GM21526 (cell line): ENCODE data around the gene DMBT1.
"Not testable (repeated sequence)": the region's sequence is repeated elsewhere in the genome, so short reads cannot be mapped to it uniquely, and the experiment has no call there.

Experiments
- ATAC-seq: cut with Tn5 transposase; IDR thresholded peaks from one replicate; pipeline ENCODE4 v1.9.1; 2021; ENCODE audit warnings: moderate library complexity; ENCODE audit not compliant: unreplicated experiment, low FRiP score

The DMBT1 gene

GRCh38 chr10:122577311-122577885 is 16.8 kb downstream of the DMBT1 start:
- no peak for ATAC-seq

GRCh38 chr10:122586070-122586469 is 25.5 kb downstream of the DMBT1 start:
- not testable (repeated sequence) for ATAC-seq

GRCh38 chr10:122587098-122587760 is 26.7 kb downstream of the DMBT1 start:
- ATAC-seq, result no peak

GRCh38 chr10:122588381-122588780 is 27.8 kb downstream of the DMBT1 start:
- no peak for ATAC-seq

- no peak for ATAC-seq
Observed at GRCh38 chr10:122590153-122590552, 29.6 kb downstream of the DMBT1 start.

GRCh38 chr10:122591736-122592135 is 31.2 kb downstream of the DMBT1 start:
- ATAC-seq, result no peak

- ATAC-seq, result no peak
Observed at GRCh38 chr10:122592161-122592560, 31.6 kb downstream of the DMBT1 start.

- ATAC-seq, result no peak
Observed at GRCh38 chr10:122617476-122618270, 57.1 kb downstream of the DMBT1 start.

- ATAC-seq, result no peak
Observed at GRCh38 chr10:122618461-122619165, 58.1 kb downstream of the DMBT1 start.

GRCh38 chr10:122620961-122621360 is 60.4 kb downstream of the DMBT1 start:
- ATAC-seq, result not testable (repeated sequence)

- ATAC-seq, result no peak
Observed at GRCh38 chr10:122624546-122624945, 64.0 kb downstream of the DMBT1 start.

- no peak for ATAC-seq
Observed at GRCh38 chr10:122630526-122630925, 70.0 kb downstream of the DMBT1 start.

GRCh38 chr10:122632031-122632430 is 71.5 kb downstream of the DMBT1 start:
- ATAC-seq, result no peak

GRCh38 chr10:122632576-122632975 is 72.0 kb downstream of the DMBT1 start:
- no peak for ATAC-seq

GRCh38 chr10:122636953-122637352 is 76.4 kb downstream of the DMBT1 start:
- ATAC-seq, result no peak

- no peak for ATAC-seq
Observed at GRCh38 chr10:122637376-122637775, 76.8 kb downstream of the DMBT1 start.

- no peak for ATAC-seq
Observed at GRCh38 chr10:122638106-122638505, 77.6 kb downstream of the DMBT1 start.

GRCh38 chr10:122639801-122640200 is 79.2 kb downstream of the DMBT1 start:
- no peak for ATAC-seq

GRCh38 chr10:122640921-122641320 is 80.4 kb downstream of the DMBT1 start:
- ATAC-seq, result no peak

- no peak for ATAC-seq
Observed at GRCh38 chr10:122642726-122643605, 82.4 kb downstream of the DMBT1 start.
